Measurements from ENCODE around the gene MDGA2. TPM values are rescaled to one million over a fixed set of nuclear protein-coding genes. Genes with fewer than 3 reads are reported as not detected.

MDGA2 gene
- total RNA-seq, 1 experiment from 2014 or later: not detected

GRCh38 chr14:47240748-47241437 lies 434.5 kb downstream of the MDGA2 start:
- Histone ChIP-seq H3K4me2 (no peak overlapping the region), H3K27me3 (ENCODE audit: insufficient read depth, low read depth) (no peaks in the 10 kb centered on the region), H3K27ac (no peak overlapping the region), H3K36me3 (ENCODE audit: low read depth) (no peaks in the 10 kb centered on the region), H3K4me3 (no peak overlapping the region), H3K4me1 (replicated peaks; ENCODE audit: insufficient read depth) (no peaks in the 10 kb centered on the region), H4K20me1 (ENCODE audit: insufficient read depth) (no peaks in the 10 kb centered on the region), H3K9me2 (ENCODE audit: insufficient read depth) (no peaks in the 10 kb centered on the region), H3K79me2 (ENCODE audit: low read depth) (no peaks in the 10 kb centered on the region), H2AFZ (no peak overlapping the region), H3F3A (ENCODE audit: insufficient read depth, low read depth) (no peaks in the 10 kb centered on the region), H3K9me3 (ENCODE audit: insufficient read depth, low read depth) (no peaks in the 10 kb centered on the region)
- CTCF ChIA-PET: no interaction called here
- no peak for DNase-seq
- TF ChIP-seq CTCF (conservative IDR thresholded peaks at IDR 0.05) (no peak), EZH2 (IDR thresholded peaks at IDR 0.05; ENCODE audit: low read depth) (no peak)
- POLR2A ChIA-PET (ENCODE audit: unreplicated experiment): no interaction called here
- no TSS peak for BruUV-seq (replicated peaks)
- intact Hi-C loops (cut with micrococcal nuclease; ENCODE audit: unreplicated experiment): no loop called here

GRCh38 chr14:47235619-47236018 lies 439.8 kb downstream of the MDGA2 start:
- H3K79me2 ChIP-seq (ENCODE audit: low read depth): no peaks in the 10 kb centered on the region
- no peaks in the 10 kb centered on the region for H4K20me1 ChIP-seq (ENCODE audit: insufficient read depth)
- no peak for TF ChIP-seq CTCF (conservative IDR thresholded peaks at IDR 0.05)
- TF ChIP-seq EZH2 (IDR thresholded peaks at IDR 0.05; ENCODE audit: low read depth): no peak
- CTCF ChIA-PET: no interaction called here
- H3K9me3 ChIP-seq (ENCODE audit: insufficient read depth, low read depth): no peaks in the 10 kb centered on the region
- H3K36me3 ChIP-seq (ENCODE audit: low read depth): no peaks in the 10 kb centered on the region
- H3K9me2 ChIP-seq (ENCODE audit: insufficient read depth): no peaks in the 10 kb centered on the region; the same call in 1 of the 2 replicates
- no peak for DNase-seq
- POLR2A ChIA-PET (ENCODE audit: unreplicated experiment): no interaction called here
- H3F3A ChIP-seq (ENCODE audit: insufficient read depth, low read depth): no peaks in the 10 kb centered on the region
- H3K27me3 ChIP-seq (ENCODE audit: insufficient read depth, low read depth): no peaks in the 10 kb centered on the region
- intact Hi-C loops (cut with micrococcal nuclease; ENCODE audit: unreplicated experiment): no loop called here
- no TSS peak for BruUV-seq (replicated peaks)
- no peaks in the 10 kb centered on the region for H3K4me1 ChIP-seq (replicated peaks; ENCODE audit: insufficient read depth)
- no peak overlapping the region for H3K4me2 ChIP-seq
- no peak overlapping the region for H2AFZ ChIP-seq
- H3K27ac ChIP-seq: no peak overlapping the region
- H3K4me3 ChIP-seq: no peak overlapping the region

- H3K27me3 ChIP-seq (ENCODE audit: insufficient read depth, low read depth): no peaks in the 10 kb centered on the region
- TF ChIP-seq EZH2 (IDR thresholded peaks at IDR 0.05; ENCODE audit: low read depth) (no peak), CTCF (conservative IDR thresholded peaks at IDR 0.05) (no peak)
- no peaks in the 10 kb centered on the region for H4K20me1 ChIP-seq (ENCODE audit: insufficient read depth)
- intact Hi-C loops (cut with micrococcal nuclease; ENCODE audit: unreplicated experiment): no loop called here
- DNase-seq: no peak
- no peak overlapping the region for H3K4me3 ChIP-seq
- ChIA-PET CTCF (no interaction called here), POLR2A (ENCODE audit: unreplicated experiment) (no interaction called here)
- H3K79me2 ChIP-seq (ENCODE audit: low read depth): no peaks in the 10 kb centered on the region
- H3K9me3 ChIP-seq (ENCODE audit: insufficient read depth, low read depth): no peaks in the 10 kb centered on the region
- H3K36me3 ChIP-seq (ENCODE audit: low read depth): no peaks in the 10 kb centered on the region
- no peak overlapping the region for H3K27ac ChIP-seq
- BruUV-seq (replicated peaks): no TSS peak
- no peaks in the 10 kb centered on the region for H3K9me2 ChIP-seq (ENCODE audit: insufficient read depth)
- no peak overlapping the region for H2AFZ ChIP-seq
- no peaks in the 10 kb centered on the region for H3F3A ChIP-seq (ENCODE audit: insufficient read depth, low read depth)
- H3K4me2 ChIP-seq: no peak overlapping the region
- H3K4me1 ChIP-seq (replicated peaks; ENCODE audit: insufficient read depth): no peaks in the 10 kb centered on the region
Observed at GRCh38 chr14:47226877-47227520, 448.4 kb downstream of the MDGA2 start.
